MM.1S (cell line): ENCODE results near the gene SETBP1.
A peak's percentile ranks its signal among the peaks of the same experiment; 100 is the strongest.

ENCODE experiments used
- DNase-seq: peaks from one replicate; pipeline ENCODE4 v3.0.0-alpha.2; 2015
- H2AFZ ChIP-seq: fragments of 300-600 bp; sonication (generic); 2 replicates; pipeline ENCODE4 v1.6.0; 2016; ENCODE audit warnings: antibody characterized with exemption, low read length
- H3F3A ChIP-seq: fragments of 300-600 bp; sonication (generic); 2 replicates; pipeline ENCODE4 v1.6.1; 2016; ENCODE audit warnings: mild to moderate bottlenecking, antibody characterized with exemption, low read length, moderate library complexity, mixed read lengths; ENCODE audit not compliant: insufficient read depth
- H3K27ac ChIP-seq: fragments of 300-600 bp; sonication (generic); 2 replicates; pipeline ENCODE4 v1.5.1; 2016; ENCODE audit warnings: mild to moderate bottlenecking, low read length
- H3K27me3 ChIP-seq: fragments of 300-600 bp; sonication (generic); replicated peaks from 2 replicates; pipeline ENCODE4 v1.6.0; 2016; ENCODE audit warnings: low read length; ENCODE audit not compliant: insufficient read depth
- H3K36me3 ChIP-seq: fragments of 300-600 bp; sonication (generic); replicated peaks from 2 replicates; pipeline ENCODE4 v1.6.1; 2016; ENCODE audit warnings: mild to moderate bottlenecking, low read length, mixed read lengths; ENCODE audit not compliant: insufficient read depth
- H3K4me1 ChIP-seq: fragments of 300-600 bp; sonication (generic); 2 replicates; pipeline ENCODE4 v1.6.1; 2016; ENCODE audit warnings: low read length, mixed read lengths
- H3K4me2 ChIP-seq: fragments of 300-600 bp; sonication (generic); 2 replicates; pipeline ENCODE4 v1.6.0; 2016; ENCODE audit warnings: low read depth, low read length
- H3K4me3 ChIP-seq: fragments of 300-600 bp; sonication (generic); 2 replicates; pipeline ENCODE4 v1.5.1; 2016; ENCODE audit warnings: low read length, mixed read lengths
- H3K79me2 ChIP-seq: fragments of 300-600 bp; sonication (generic); 2 replicates; pipeline ENCODE4 v1.6.1; 2016; ENCODE audit warnings: mixed run types, low read length, mixed read lengths
- H3K9ac ChIP-seq: fragments of 300-600 bp; sonication (generic); 2 replicates; pipeline ENCODE4 v1.6.1; 2016; ENCODE audit warnings: low read length, mixed read lengths
- H3K9me2 ChIP-seq: fragments of 300-600 bp; sonication (generic); replicated peaks from 2 replicates; pipeline ENCODE4 v1.6.1; 2016; ENCODE audit warnings: mild to moderate bottlenecking, low read length, mixed read lengths; ENCODE audit not compliant: insufficient read depth
- H3K9me3 ChIP-seq: fragments of 300-600 bp; sonication (generic); replicated peaks from 2 replicates; pipeline ENCODE4 v1.6.1; 2016; ENCODE audit warnings: mild to moderate bottlenecking, low read length, mixed read lengths; ENCODE audit not compliant: insufficient read depth
- H4K20me1 ChIP-seq: fragments of 300-600 bp; sonication (generic); 2 replicates; pipeline ENCODE4 v1.6.1; 2016; ENCODE audit warnings: mild to moderate bottlenecking, low read length, moderate library complexity, mixed read lengths; ENCODE audit not compliant: insufficient read depth
- CTCF ChIP-seq: fragments of 300-600 bp; sonication (generic); IDR thresholded peaks from 2 replicates; pipeline ENCODE4 v1.5.1; 2016; ENCODE audit warnings: antibody characterized with exemption, low read length, mixed read lengths
- EZH2 ChIP-seq: fragments of 300-600 bp; sonication (generic); optimal IDR thresholded peaks from 2 replicates; pipeline ENCODE3; 2017; ENCODE audit warnings: low read depth, mild to moderate bottlenecking, antibody characterized with exemption, low read length, mixed read lengths
- EZH2phosphoT487 ChIP-seq: fragments of 300-600 bp; sonication (generic); IDR thresholded peaks from 2 replicates; pipeline ENCODE4 v1.6.1; 2018; ENCODE audit warnings: antibody characterized with exemption, low read length

The SETBP1 gene

GRCh38 chr18:45107425-45107824 lies 426.7 kb downstream of the SETBP1 start:
- no peaks in the 10 kb centered on the region for H3K79me2 ChIP-seq
- H3F3A ChIP-seq, result peaks cover 35% of the 10 kb centered on the region
- no peaks in the 10 kb centered on the region for H3K27me3 ChIP-seq
- no peak overlapping the region for H3K4me2 ChIP-seq
- H2AFZ ChIP-seq, result no peak overlapping the region
- no peaks in the 10 kb centered on the region for H4K20me1 ChIP-seq
- no peak for DNase-seq
- H3K4me1 ChIP-seq, result peaks cover 52% of the 10 kb centered on the region
- no peaks in the 10 kb centered on the region for H3K9me3 ChIP-seq
- no peak overlapping the region for H3K9ac ChIP-seq
- no peak overlapping the region for H3K4me3 ChIP-seq
- H3K9me2 ChIP-seq, result no peaks in the 10 kb centered on the region
- TF ChIP-seq CTCF, result no peak
- TF ChIP-seq EZH2phosphoT487, result no peak
- TF ChIP-seq EZH2, result no peak
- no peaks in the 10 kb centered on the region for H3K36me3 ChIP-seq
- peak overlapping the region; percentile 87 for H3K27ac ChIP-seq

- no peaks in the 10 kb centered on the region for H3K9me2 ChIP-seq
- no peaks in the 10 kb centered on the region for H3K27me3 ChIP-seq
- no peaks in the 10 kb centered on the region for H3K79me2 ChIP-seq
- no peak overlapping the region for H3K4me2 ChIP-seq
- H3F3A ChIP-seq, result peaks cover 26% of the 10 kb centered on the region
- peaks cover 39% of the 10 kb centered on the region for H3K4me1 ChIP-seq
- no peaks in the 10 kb centered on the region for H4K20me1 ChIP-seq
- H3K9ac ChIP-seq, result no peak overlapping the region
- no peaks in the 10 kb centered on the region for H3K36me3 ChIP-seq
- H3K27ac ChIP-seq, result no peak overlapping the region
- H3K4me3 ChIP-seq, result no peak overlapping the region
- H2AFZ ChIP-seq, result no peak overlapping the region
- TF ChIP-seq EZH2 (no peak), EZH2phosphoT487 (no peak), CTCF (no peak)
- DNase-seq, result no peak
- H3K9me3 ChIP-seq, result no peaks in the 10 kb centered on the region
These were observed 428.1 kb downstream of the SETBP1 start for GRCh38 chr18:45108754-45109153.

GRCh38 chr18:45109271-45109670 lies 428.6 kb downstream of the SETBP1 start:
- TF ChIP-seq EZH2phosphoT487, result no peak
- TF ChIP-seq EZH2, result no peak
- TF ChIP-seq CTCF, result no peak
- H2AFZ ChIP-seq, result no peak overlapping the region
- H3K9me2 ChIP-seq, result no peaks in the 10 kb centered on the region
- H3F3A ChIP-seq, result peaks cover 21% of the 10 kb centered on the region
- no peaks in the 10 kb centered on the region for H3K27me3 ChIP-seq
- no peaks in the 10 kb centered on the region for H3K36me3 ChIP-seq
- no peak overlapping the region for H3K4me3 ChIP-seq
- no peaks in the 10 kb centered on the region for H4K20me1 ChIP-seq
- H3K27ac ChIP-seq, result no peak overlapping the region
- H3K9me3 ChIP-seq, result no peaks in the 10 kb centered on the region
- DNase-seq, result no peak
- H3K4me1 ChIP-seq, result peaks cover 34% of the 10 kb centered on the region
- H3K4me2 ChIP-seq, result no peak overlapping the region
- no peak overlapping the region for H3K9ac ChIP-seq
- H3K79me2 ChIP-seq, result no peaks in the 10 kb centered on the region
